Measurements from ENCODE around the gene LRCH1. TPM values are rescaled to one million over a fixed set of nuclear protein-coding genes. Genes with fewer than 3 reads are reported as not detected.

Gene LRCH1
- total and polyA plus RNA-seq, 2 experiments from 2014 or later, result 6.0 to 14.6 TPM

- DNase-seq (ENCODE audit: low read depth in 1 of 2, low spot score in 1 of 2), result no peak
- Histone ChIP-seq H3K4me3 (no peak overlapping the region), H3K36me3 (no peaks in the 10 kb centered on the region), H3K4me1 (ENCODE audit: low read depth) (peaks cover 12% of the 10 kb centered on the region), H3K27ac (no peak overlapping the region), H3K27me3 (no peaks in the 10 kb centered on the region), H3K9me3 (ENCODE audit: low read depth) (no peaks in the 10 kb centered on the region)
- TF ChIP-seq, protein P1, sequence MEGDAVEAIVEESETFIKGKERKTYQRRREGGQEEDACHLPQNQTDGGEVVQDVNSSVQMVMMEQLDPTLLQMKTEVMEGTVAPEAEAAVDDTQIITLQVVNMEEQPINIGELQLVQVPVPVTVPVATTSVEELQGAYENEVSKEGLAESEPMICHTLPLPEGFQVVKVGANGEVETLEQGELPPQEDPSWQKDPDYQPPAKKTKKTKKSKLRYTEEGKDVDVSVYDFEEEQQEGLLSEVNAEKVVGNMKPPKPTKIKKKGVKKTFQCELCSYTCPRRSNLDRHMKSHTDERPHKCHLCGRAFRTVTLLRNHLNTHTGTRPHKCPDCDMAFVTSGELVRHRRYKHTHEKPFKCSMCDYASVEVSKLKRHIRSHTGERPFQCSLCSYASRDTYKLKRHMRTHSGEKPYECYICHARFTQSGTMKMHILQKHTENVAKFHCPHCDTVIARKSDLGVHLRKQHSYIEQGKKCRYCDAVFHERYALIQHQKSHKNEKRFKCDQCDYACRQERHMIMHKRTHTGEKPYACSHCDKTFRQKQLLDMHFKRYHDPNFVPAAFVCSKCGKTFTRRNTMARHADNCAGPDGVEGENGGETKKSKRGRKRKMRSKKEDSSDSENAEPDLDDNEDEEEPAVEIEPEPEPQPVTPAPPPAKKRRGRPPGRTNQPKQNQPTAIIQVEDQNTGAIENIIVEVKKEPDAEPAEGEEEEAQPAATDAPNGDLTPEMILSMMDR (IDR thresholded peaks at IDR 0.05; ENCODE audit: low read depth, low read length), result no peak
Observed at GRCh38 chr13:46559272-46559805, 6.4 kb downstream of the LRCH1 start.

DNA sequence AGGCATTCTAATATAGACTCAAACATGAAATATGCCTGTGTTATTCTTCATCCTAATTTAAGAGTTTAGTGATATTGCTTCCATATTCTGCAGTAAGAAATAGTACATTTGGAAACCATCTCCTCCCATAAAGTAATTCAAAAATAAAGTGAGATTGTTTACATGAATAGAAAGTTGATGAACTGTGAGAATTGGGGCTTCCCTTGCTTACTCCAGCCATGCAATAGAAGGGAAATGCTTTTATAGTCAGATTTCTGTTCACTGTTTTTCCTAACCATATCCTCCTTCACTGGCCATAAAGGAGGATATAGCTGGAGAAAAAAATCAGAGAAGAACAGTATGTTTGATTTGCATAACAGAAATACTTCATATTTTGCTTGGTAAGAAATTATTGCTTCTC lies 7.8 kb downstream of the LRCH1 start:
- no peaks in the 10 kb centered on the region for H3K9me3 ChIP-seq (ENCODE audit: low read depth)
- H3K4me3 ChIP-seq, result no peak overlapping the region
- no peak for DNase-seq (ENCODE audit: low read depth in 1 of 2, low spot score in 1 of 2)
- peaks cover 8% of the 10 kb centered on the region for H3K4me1 ChIP-seq (ENCODE audit: low read depth)
- H3K36me3 ChIP-seq, result no peaks in the 10 kb centered on the region
- TF ChIP-seq, protein P1 (IDR thresholded peaks at IDR 0.05; ENCODE audit: low read depth, low read length), result no peak
- H3K27ac ChIP-seq, result no peak overlapping the region
- H3K27me3 ChIP-seq, result no peaks in the 10 kb centered on the region

GRCh38 chr13:46561286-46561685 lies 8.3 kb downstream of the LRCH1 start:
- Histone ChIP-seq H3K4me1 (ENCODE audit: low read depth) (peaks cover 13% of the 10 kb centered on the region), H3K4me3 (no peak overlapping the region), H3K27ac (no peak overlapping the region), H3K9me3 (ENCODE audit: low read depth) (no peaks in the 10 kb centered on the region), H3K36me3 (no peaks in the 10 kb centered on the region), H3K27me3 (no peaks in the 10 kb centered on the region)
- TF ChIP-seq, protein P1 (IDR thresholded peaks at IDR 0.05; ENCODE audit: low read depth, low read length), result no peak
- no peak for DNase-seq (ENCODE audit: low read depth in 1 of 2, low spot score in 1 of 2)

DNA sequence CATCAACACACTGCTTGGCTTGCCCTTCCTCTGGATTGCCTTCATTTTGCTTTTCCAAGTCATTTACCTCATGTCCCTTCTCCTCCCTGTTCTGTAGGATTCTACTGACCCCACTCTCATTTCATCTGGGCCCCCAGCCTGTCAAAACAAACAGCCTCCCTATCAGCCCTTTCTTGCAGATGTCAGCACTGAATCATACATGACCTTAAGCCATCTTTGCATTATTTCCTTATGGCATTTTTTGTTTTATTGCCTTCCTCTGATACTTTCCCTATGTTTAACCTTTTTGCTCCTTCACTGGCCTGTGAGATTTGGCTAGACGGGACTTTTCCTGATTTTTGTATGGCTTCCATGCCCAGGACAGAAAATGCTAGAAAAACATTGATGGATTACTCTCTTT lies 8.7 kb downstream of the LRCH1 start:
- TF ChIP-seq, protein P1 (IDR thresholded peaks at IDR 0.05; ENCODE audit: low read depth, low read length), result no peak
- no peaks in the 10 kb centered on the region for H3K27me3 ChIP-seq
- H3K9me3 ChIP-seq (ENCODE audit: low read depth), result no peaks in the 10 kb centered on the region
- H3K36me3 ChIP-seq, result no peaks in the 10 kb centered on the region
- DNase-seq (ENCODE audit: low read depth in 1 of 2, low spot score in 1 of 2), result no peak
- no peak overlapping the region for H3K4me3 ChIP-seq
- no peak overlapping the region for H3K27ac ChIP-seq
- H3K4me1 ChIP-seq (ENCODE audit: low read depth), result peaks cover 17% of the 10 kb centered on the region

GRCh38 chr13:46562152-46562551 lies 9.2 kb downstream of the LRCH1 start:
- Histone ChIP-seq H3K4me3 (no peak overlapping the region), H3K4me1 (ENCODE audit: low read depth) (peaks cover 21% of the 10 kb centered on the region), H3K9me3 (ENCODE audit: low read depth) (no peaks in the 10 kb centered on the region), H3K27me3 (no peaks in the 10 kb centered on the region), H3K36me3 (no peaks in the 10 kb centered on the region), H3K27ac (no peak overlapping the region)
- no peak for DNase-seq (ENCODE audit: low read depth in 1 of 2, low spot score in 1 of 2)
- TF ChIP-seq, protein P1 (IDR thresholded peaks at IDR 0.05; ENCODE audit: low read depth, low read length), result no peak

All from cardiac muscle cell (in vitro differentiated cells and primary cell).